Measurements from ENCODE around the gene RNF126.
A peak's percentile ranks its signal among the peaks of the same experiment; 100 is the strongest.
"Not testable (repeated sequence)": the region's sequence is repeated elsewhere in the genome, so short reads cannot be mapped to it uniquely, and the experiment has no call there.

RNF126 gene

DNA sequence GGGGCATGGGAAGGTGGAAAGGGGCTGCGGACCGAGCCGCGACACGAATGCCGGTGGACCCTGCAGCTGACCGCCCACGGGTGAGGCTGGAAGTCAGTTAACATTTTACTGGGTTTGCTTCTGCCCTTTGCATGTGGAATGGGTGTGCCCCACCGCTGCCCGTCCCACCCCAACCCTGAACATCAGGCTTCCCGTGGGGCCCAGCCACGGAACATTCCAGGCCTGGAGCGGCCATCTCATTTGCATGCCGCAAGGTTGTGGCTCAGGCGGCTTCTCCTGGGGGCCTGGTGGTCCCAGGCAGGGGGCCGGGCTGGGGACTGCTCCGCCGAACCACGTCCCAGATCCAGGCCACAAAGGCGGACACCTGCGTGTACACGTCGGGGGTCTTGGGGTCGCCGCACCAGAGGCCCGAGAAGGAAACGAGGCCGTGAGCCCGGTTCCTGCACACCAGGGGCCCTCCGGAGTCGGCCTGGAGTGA, 22.5 kb upstream of the RNF126 start:
- DNase-seq = no peak

DNA sequence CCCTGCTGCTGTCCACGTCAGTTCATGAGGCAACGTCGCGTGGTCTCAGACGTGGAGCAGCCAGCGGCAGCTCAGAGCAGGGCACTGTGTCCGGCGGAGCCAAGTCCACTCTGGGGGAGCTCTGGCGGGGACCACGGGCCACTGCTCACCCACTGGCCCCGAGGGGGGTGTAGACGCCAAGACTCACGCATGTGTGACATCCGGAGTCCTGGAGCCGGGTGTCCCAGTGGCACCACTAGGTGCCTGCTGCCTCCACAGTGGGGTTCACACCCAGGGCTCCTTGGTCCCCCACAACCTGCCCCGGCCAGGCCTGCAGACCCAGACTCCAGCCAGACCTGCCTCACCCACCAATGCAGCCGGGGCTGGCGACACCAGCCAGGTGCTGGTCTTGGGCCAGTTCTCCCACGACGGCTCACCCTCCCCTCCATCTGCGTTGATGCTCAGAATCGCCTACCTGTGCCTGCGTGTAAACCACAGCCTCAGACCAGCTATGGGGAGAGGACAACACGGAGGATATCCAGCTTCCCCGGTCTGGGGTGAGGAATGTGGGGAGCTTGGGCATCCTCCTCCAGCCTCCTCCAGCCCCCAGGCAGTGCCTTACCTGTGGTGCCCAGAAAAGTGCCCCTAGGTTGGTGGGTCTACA, 19.8 kb upstream of the RNF126 start:
- DNase-seq = no peak

DNA sequence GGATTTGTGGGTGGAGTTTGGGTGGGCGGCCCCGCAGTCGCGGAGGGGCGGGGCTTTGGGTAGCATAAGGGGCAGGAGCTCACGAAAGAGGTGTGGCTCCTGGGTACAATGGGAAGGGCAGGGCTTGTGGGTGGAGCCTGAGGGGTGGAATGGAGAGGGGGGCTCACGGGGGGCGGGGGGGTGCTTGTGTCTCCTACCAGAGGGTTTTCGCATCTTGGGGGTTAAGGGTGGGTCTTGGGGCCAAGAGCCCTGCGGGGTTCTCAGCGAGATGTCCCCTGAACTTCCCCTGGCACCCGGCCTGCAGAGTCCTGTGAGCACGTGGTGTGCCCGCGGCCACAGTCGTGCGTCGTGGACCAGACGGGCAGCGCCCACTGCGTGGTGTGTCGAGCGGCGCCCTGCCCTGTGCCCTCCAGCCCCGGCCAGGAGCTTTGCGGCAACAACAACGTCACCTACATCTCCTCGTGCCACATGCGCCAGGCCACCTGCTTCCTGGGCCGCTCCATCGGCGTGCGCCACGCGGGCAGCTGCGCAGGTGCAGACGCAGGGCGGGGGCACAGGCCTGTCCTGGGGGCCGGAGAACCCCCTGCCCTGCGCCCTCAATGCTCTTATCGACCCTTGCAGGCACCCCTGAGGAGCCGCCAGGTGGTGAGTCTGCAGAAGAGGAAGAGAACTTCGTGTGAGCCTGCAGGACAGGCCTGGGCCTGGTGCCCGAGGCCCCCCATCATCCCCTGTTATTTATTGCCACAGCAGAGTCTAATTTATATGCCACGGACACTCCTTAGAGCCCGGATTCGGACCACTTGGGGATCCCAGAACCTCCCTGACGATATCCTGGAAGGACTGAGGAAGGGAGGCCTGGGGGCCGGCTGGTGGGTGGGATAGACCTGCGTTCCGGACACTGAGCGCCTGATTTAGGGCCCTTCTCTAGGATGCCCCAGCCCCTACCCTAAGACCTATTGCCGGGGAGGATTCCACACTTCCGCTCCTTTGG, 18.3 kb upstream of the RNF126 start:
- DNase-seq = peak; percentile 85

DNA sequence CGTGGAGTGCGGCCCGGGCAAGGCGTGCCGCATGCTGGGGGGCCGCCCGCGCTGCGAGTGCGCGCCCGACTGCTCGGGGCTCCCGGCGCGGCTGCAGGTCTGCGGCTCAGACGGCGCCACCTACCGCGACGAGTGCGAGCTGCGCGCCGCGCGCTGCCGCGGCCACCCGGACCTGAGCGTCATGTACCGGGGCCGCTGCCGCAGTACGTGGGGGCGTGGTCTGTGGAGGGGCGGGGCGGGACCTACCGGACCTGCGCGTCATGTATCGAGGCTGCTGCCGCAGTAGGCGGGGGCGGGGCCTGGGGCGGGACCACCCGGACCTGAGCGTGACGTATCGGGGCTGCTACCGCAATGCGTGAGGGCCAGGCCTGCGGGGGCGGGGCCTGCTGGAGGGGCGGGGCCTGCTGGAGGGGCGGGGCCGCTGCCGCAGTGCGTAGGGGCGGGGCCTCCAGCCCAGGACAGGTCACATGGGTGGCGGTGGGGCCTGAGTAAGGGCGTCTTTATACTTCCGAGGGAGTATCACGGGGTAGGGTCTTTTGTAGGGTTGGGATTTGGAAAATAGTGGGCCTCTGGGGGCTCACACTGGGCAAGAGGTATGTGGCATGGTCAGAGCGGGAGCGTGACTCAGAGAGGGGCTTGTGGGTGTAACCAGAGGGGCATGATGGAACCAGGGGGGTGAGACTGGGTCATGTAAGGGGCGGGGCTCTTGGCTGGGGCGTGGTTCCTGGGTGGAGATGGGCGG, 17.4 kb upstream of the RNF126 start:
- DNase-seq = peak; percentile 99

DNA sequence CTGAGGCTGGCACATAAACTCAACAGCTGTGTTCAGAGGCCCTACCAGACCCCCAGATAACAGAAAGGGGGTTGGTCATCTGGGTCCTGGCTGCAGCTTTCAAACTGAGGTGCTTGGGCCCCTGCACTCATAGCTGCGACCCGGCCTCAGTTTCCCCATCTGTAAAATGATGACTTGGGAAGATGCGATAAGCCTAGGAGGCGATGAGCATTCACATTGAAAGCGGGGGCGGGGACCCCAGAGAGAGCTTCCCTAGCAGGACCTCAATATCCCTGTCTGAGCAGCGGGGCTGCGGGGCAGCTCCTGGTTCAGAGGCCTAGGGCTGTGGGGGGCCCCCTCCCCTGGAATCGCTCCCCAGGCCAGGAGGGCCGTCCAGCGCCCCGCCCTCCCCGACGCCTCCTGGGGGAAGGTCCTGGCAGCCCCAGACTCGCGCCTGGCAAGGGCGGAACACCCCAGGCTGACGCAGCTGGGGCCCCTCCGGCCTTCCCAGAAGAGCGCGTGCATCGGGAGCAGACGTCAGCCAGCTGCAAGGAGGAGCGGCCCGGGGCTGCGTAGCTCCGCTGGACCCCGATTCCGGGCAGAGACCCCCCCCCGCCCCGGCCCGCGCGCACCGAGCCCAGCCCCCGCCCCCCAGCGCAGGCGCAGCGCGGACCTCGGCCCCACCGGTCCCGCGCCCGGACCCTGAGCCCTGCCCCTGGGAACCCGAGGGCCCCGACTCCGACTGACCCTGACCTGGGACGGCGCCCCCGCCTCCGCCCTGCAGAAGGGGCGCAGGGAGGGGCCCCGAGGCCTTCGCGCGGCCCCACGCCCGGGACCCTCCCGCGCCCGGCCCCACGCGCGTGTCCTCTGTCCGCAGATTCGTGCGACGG, 16.6 kb upstream of the RNF126 start:
- DNase-seq = peak; percentile 72

DNA sequence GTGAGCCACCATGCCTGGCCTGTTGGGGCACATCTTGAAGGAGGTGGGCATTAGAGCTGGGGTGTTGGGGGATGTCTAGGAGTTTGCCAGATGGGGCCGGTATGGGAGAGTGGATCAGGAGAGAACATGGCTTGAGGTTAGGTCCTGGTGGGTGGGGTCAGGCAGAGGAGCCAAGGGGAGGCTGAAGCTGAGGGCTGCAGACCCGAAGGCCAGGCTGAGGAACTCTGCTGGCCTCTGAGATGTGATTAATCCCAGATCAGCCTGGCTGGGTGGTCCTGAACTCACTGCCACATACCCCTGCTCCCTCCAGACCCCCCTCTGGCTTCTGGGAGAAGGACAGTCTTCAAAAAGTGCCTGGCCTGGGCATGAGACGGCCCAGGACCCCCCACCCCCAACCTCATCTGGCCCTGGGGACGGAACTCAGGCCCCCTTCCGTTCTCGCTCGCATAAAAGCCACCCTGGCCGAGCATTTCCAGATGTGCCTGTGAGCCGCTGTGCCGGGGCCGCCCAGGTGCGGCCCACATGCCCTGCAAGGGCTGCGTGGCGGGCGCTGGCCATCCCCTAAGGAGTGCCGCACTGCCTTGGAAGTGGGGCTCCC, 15.9 kb upstream of the RNF126 start:
- DNase-seq = no peak

DNA sequence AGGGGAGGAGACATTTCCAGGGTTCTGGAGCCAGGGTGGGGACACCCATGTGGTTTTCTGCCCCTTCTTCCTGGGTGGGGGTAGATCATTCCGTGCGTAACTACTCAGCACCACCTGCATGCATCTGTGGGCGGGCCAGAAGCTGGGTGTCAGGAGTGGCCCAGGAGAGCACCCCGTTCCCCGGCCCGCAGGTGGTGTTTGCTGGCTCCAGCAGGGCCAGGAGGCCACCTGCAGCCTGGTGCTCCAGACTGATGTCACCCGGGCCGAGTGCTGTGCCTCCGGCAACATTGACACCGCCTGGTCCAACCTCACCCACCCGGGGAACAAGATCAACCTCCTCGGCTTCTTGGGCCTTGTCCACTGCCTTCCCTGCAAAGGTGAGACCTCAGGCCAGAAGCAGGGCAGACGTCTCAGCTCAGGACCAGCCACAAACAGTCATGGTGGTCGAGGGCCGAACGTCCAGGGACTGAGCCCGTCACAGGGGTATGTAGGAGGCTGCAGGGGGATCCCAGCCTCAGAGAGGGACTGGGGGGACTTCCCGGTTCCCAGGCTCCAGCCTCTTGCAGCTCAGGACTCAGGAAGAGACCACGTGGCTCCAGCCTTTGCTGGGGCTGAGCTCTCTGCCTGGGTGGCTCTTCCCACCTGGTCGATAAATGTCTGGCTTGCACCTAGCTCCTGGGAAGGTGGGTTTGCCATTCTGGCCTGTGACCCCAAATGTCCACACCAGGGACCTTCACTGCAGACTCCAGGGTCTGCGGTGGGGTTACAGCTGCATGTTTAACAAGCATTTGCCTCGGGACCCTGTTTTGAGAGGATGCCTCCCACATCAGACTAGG, 14.8 kb upstream of the RNF126 start:
- DNase-seq = no peak

DNA sequence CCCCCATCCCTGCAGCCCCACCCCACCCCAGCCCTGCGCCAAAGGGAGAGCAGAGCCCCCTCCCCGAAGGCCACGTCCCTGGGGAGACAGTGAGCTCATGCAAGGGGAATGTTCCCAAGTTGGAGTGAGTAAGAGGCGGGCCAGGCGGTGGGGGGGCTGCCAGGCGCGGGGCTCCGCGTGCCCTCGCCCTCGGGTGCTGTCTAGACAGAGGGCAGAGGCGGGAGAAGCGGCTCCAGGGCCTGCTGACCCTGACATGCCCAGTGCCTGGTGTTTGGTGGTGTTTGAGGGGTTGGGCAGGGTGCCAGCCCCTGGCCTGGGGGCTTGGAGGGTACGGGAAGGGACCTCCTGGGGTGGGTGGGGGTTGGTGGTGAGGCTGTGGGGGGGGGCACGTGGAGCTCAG, 14.2 kb upstream of the RNF126 start:
- no peak for DNase-seq

DNA sequence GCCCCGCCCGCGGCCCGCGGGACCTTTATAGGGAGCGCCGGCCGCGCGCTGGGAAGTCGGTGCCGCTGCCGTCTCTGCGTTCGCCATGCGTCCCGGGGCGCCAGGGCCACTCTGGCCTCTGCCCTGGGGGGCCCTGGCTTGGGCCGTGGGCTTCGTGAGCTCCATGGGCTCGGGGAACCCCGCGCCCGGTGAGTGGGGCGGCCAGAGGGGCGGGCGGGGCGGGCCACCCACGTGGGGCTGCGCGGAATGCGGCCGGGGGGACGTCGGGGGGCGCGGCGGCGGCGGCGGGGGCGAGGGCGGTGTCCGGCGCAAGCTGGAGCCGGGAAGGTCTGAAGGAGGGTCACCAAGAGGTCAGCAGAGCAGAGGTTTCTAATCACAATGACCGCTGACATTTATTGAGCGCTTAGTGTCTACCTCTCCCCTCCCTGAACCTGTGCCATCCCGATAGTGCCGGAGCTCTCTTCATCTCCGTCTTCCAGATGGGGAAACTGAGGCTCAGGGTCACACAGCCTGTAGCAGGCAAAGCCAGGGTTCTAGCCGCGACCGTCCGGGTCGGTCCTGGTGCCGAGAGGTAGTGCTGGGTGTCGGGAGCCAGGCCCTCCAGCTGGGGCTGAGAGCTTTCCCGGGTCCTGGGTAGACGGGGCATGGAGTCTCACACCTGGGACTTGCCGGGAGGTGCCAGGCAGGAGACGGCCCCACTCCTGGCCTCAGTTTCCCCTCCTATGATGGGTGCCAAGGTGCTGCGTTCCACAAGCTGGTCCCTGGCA, 13.5 kb upstream of the RNF126 start, which contains the start of gene FSTL3:
TSS of gene FSTL3 (plus strand) at position 54 of the 767 bp plus-strand sequence. CDS start at position 86, 32 bp downstream.
- no peak for DNase-seq

DNA sequence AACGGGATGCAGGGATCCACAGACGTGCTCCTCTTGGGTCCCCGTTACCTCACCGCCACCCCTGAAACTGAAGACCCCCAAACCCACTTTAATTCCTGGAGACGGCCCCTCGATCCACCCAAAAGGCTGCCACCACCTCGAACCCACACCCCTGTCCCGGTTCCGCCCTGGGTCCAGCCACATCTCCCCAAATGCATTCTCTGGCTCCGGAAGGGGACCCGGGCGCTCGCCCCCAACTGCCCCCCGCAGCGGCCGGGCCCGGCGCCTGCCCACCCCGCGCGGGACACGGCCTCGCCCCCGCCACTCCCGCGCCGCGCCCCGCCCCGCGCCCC, 13.0 kb upstream of the RNF126 start:
- no peak for DNase-seq

DNA sequence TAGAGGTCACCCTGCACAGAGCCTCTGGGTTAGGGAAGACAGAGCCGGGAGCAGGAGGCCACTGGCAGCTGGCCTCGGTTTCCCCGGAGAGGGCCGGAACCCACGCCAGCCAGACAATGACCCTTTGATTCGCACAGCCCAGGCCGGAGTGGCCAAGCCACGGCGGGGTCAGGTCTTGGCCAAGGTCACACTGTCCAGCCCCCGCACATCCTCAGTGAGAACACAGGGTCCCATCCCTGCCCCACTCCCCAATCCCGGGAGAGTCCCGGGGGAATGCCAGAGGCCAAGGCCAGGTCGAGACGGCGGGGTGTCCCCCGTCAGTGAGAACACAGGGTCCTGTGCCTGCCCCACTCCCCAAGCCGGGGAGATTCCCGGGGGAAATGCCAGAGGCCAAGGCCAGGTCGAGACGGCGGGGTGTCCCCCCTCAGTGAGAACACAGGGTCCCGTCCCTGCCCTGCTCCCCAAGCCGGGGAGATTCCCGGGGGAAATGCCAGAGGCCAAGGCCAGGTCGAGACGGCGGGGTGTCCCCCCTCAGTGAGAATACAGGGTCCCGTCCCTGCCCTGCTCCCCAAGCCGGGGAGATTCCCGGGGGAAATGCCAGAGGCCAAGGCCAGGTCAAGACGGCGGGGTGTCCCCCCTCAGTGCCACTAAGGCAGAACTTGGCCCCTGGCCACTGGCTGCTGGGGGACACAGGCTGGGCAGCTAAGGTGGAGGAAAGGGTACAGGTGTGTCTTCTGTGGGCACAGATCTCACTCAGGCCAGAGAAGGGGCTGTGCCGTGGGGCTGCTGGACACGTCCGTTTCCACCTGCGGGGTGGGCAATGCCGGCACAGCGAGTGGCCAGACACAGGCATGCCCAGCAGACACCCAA, 11.5 kb upstream of the RNF126 start:
- no peak for DNase-seq

DNA sequence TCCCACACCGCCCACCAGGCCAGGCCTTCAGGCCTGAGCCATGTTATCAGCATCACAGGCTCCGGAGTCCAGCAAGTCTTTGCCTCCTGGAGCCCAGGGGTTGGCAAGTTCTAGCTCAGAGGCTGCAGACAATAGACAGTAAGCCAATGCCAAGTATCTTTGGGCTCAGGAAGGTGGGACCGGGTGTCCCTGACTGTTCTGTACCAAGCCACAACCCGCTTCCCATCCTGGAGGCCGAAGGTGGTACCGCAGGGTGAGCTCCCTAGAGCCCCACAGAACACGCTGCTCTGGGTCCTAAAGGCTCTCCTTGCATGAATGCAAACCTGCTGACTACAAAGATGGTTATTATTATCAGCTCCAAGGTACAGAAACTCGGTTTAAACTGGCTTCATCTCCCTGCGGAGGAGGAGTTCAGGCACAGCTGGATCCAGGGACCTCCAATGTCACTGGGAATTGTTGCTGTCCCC, 7.6 kb upstream of the RNF126 start:
- DNase-seq = peak; percentile 67

DNA sequence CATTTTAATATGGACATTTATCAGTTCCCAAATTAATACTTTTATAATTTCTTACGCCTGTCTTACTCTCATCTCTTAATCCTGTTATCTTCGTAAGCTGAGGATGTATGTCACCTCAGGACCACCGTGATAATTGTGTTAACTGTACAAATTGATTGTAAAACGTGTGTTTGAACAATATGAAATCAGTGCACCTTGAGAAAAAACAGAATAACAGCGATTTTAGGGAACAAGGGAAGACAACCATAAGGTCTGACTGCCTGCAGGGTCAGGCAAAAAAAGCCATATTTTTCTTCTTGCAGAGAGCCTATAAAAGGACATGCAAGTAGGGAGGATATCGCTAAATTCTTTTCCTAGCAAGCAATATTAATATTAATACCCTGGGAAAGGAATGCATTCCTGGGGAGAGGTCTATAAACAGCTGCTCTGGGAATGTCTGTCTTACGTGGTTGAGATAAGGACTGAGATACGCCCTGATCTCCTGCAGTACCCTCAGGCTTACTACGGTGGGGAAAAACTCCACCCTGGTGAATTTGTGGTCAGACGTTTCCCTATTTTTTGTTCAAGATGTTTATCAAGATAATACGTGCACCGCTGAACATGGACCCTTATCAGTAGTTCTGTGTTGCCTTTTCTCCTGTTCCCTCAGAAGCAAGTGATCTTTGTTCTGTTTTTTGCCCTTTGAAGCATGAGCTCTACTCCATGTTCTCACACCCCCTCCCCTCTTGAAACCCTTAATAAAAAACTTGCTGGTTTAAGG, 5.8 kb upstream of the RNF126 start:
- peak; percentile 89 for DNase-seq

DNA sequence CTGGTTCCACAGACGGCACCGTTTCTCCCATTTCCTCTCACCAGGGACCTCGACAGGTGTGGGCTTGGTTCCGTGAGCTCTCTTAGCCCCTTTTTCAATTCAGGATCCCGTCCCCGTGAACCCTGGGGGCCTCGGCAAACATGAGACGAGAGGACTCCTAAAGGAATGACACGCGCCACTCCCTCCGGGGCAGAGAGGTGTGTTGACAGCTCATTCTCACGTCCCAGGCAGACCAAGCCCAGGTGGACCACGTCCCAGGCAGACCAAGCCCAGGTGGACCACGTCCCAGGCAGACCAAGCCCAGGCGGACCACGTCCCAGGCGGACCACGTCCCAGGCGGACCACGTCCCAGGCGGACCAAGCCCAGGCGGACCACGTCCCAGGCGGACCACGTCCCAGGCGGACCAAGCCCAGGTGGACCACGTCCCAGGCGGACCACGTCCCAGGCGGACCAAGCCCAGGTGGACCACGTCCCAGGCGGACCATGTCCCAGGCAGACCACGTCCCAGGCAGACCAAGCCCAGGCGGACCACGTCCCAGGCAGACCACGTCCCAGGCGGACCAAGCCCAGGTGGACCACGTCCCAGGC, 4.1 kb upstream of the RNF126 start:
- not testable (repeated sequence) for DNase-seq

DNA sequence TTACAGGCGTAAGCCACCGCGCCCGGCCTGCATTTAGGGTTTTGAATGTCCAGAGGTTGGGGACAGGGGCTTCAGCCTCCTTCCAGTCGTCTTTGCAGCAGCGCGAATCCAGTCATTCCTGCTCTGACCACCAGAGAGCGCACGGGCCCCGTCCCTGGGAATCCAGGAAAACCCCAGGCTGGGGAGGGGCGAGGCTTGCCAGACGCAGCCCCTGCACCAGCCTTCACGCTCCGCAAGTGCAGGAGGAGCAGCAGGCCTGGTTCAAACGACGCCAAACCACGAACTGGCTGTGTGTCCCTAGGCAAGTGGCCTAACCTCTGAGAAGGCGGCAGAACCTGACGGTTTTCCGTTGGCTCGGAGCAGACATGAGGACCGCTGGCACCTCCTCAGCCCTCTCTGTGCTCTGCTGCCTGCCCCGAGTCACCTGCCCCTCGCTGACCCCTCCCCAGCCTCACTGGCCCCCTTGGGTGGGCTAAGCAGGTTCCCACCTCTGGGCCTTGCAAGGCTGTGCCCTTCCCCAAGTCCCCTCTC, 2.0 kb upstream of the RNF126 start:
- DNase-seq = peak; percentile 90

DNA sequence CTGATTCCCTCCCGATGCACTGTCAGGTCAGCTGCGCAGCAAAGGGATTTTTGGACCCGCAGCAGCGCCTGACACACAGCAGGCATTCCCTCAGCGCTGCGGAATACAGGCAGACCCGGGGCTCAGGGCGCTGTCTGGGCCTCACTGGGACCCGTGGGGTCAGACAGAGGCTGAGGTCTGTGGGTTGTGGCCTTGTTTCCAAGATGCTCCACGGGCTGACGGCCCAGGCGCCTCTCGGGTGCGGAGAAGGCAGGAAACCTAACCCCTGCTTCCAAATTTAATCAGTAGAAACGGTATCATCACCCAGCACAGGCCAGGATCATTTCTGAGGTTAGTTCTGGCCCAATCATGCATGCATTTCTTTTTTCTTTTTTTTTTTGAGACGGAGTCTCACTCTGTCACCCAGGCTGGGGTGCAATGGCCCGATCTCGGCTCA, 686 bp upstream of the RNF126 start:
- DNase-seq = no peak

DNA sequence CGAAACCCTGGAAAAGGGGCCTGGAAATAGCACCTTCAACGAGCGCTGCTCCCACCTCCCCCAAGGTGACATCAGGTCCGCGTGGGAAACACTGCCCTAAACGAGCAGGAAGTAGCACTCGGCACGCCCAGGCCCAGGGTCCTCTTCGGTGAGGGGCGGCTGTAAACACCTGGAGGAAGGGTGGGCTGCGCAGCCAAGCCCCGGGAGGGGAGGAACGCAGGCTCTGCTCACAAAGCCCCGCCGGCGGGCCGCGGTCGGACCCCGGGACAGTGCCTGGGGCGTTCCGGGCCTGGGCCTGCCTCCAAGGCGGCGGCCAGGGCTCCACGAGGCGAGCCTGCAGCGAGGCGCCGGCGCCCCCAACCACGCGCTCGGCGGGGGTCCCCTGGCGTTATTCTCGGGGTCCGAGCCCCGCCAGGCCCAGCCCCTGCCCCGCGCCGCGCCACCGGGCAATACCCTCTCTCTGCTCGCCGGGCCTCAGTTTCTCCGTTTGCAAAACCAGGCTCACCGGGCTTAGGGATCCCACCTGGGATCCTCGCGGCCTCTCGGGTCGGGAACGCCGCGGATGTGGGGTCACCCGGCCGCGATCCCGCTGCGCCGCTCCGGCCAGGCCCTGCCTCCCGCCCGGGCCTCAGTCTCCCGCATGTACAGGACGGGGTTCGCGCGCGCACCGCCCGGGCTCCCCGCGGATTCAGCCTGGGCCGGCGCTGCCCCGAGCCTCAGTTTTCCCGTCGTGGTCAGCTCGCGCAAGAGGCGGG, 630 bp downstream of the RNF126 start:
- peak; percentile 83 for DNase-seq

Data from hematopoietic multipotent progenitor cell treated with erythropoietin and hydrocortisone succinate and interleukin-3 and kit ligand, for 4 days (in vitro differentiated cells).